HG03159 (cell line): ENCODE data around the gene ACP3.

Source experiments
- ATAC-seq: cut with Tn5 transposase; IDR thresholded peaks from one replicate; pipeline ENCODE4 v1.9.1; 2021; ENCODE audit warnings: mild to moderate bottlenecking, moderate library complexity; ENCODE audit not compliant: unreplicated experiment

Gene ACP3

GRCh38 chr3:132315851-132316250, 1.4 kb upstream of the ACP3 start:
- no peak for ATAC-seq

- no peak for ATAC-seq
These were observed 1.2 kb downstream of the ACP3 start for GRCh38 chr3:132318451-132318850.

GRCh38 chr3:132321304-132321703, 4.1 kb downstream of the ACP3 start:
- no peak for ATAC-seq

- peak; percentile 54 for ATAC-seq
These were observed 7.9 kb downstream of the ACP3 start for GRCh38 chr3:132325103-132325606.

- peak; percentile 47 for ATAC-seq
These were observed 8.4 kb downstream of the ACP3 start for GRCh38 chr3:132325634-132326033.

GRCh38 chr3:132326251-132326650, 9.0 kb downstream of the ACP3 start:
- ATAC-seq, result peak; percentile 41

- no peak for ATAC-seq
These were observed 14.9 kb downstream of the ACP3 start for GRCh38 chr3:132332082-132332481.

GRCh38 chr3:132332508-132332907, 15.3 kb downstream of the ACP3 start:
- ATAC-seq, result no peak

- ATAC-seq, result no peak
These were observed 24.5 kb downstream of the ACP3 start for GRCh38 chr3:132341746-132342145.

- ATAC-seq, result no peak
These were observed 25.0 kb downstream of the ACP3 start for GRCh38 chr3:132342183-132342582.

- ATAC-seq, result no peak
These were observed 25.4 kb downstream of the ACP3 start for GRCh38 chr3:132342610-132343009.

- ATAC-seq, result peak; percentile 56
These were observed 25.9 kb downstream of the ACP3 start for GRCh38 chr3:132343018-132343612.

- ATAC-seq, result no peak
These were observed 27.6 kb downstream of the ACP3 start for GRCh38 chr3:132344666-132345280.

GRCh38 chr3:132346841-132347736, 29.9 kb downstream of the ACP3 start:
- no peak for ATAC-seq

- no peak for ATAC-seq
These were observed 30.6 kb downstream of the ACP3 start for GRCh38 chr3:132347811-132348210.

- ATAC-seq, result no peak
These were observed 31.3 kb downstream of the ACP3 start for GRCh38 chr3:132348531-132348930.

- no peak for ATAC-seq
These were observed 33.6 kb downstream of the ACP3 start for GRCh38 chr3:132350814-132351213.

GRCh38 chr3:132351222-132351806, 34.1 kb downstream of the ACP3 start:
- ATAC-seq, result no peak

- peak; percentile 79 for ATAC-seq
These were observed 35.4 kb downstream of the ACP3 start for GRCh38 chr3:132352556-132353143.

- no peak for ATAC-seq
These were observed 37.9 kb downstream of the ACP3 start for GRCh38 chr3:132354916-132355702.
